HG02571 (cell line): ENCODE results near the gene STC2.
A peak's percentile ranks its signal among the peaks of the same experiment; 100 is the strongest.
"Not testable (repeated sequence)": the region's sequence is repeated elsewhere in the genome, so short reads cannot be mapped to it uniquely, and the experiment has no call there.

Experiments
- ATAC-seq: cut with Tn5 transposase; IDR thresholded peaks from one replicate; pipeline ENCODE4 v1.9.1; 2021; ENCODE audit warnings: mild to moderate bottlenecking, moderate library complexity; ENCODE audit not compliant: unreplicated experiment

The STC2 gene, protein sequence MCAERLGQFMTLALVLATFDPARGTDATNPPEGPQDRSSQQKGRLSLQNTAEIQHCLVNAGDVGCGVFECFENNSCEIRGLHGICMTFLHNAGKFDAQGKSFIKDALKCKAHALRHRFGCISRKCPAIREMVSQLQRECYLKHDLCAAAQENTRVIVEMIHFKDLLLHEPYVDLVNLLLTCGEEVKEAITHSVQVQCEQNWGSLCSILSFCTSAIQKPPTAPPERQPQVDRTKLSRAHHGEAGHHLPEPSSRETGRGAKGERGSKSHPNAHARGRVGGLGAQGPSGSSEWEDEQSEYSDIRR

DNA sequence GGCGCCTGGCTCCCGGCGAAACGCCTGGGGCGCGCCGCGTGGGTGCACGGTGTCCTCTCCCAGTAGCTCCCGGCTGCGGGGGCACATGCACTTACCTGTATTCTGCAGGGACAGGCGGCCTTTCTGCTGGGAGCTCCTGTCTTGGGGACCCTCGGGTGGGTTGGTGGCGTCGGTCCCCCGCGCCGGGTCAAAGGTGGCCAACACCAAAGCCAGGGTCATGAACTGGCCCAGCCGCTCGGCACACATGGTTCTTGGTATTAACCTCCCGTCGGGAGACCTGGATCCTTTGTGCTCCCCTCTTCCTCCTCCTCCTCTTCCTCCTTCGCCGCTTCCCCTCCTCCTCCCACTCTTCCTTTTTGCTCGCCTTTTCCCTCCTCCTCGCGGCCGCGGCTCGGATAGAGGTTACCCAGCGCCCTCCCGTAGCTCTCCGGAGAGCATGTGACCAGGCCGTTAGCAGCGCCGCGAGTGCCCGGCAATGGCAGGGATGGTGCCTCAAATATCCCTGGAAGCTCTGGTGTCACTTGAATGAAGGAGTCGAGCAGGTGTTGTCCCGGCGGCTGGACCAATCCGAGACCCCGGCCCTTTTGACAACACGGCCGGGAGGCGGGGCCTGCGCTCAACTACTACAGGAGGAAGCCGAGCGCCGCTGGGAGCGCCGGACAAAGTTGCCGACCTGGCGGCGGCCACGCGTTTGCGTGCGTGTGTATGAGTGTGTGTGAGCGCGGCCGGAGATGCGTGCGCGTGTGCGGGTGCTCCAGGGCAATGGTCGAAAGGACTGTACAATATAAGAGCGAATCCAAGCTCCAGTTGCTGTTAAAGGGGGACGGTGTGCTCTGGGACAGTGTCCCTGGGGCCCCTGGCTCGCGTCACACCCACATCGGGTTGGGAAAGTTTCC lies at the start of gene STC2:
Gene STC2 (minus strand): TSS at position 467 of the 896 bp plus-strand sequence. CDS start 221 bp downstream, at position 246.
- ATAC-seq: peak; percentile 46

DNA sequence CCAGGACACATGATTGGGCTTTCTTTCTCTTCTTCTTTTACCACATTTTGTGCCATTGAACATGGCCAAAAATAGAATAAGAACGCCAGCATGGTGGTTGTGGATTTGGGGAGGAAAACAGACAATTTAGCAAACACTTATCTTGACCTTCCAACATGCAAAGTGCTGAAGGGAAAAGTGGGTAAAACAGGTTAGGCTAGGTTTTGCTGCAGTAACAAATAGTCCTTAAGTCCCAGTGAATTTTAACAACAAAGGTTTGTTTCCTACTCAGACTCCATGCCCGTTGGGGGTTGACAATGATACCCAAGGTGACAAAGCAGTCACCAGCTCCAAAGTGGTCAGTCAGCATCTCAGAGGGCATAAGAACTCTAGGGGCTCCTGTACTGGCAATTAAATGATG lies 43.2 kb upstream of the STC2 start:
- no peak for ATAC-seq

DNA sequence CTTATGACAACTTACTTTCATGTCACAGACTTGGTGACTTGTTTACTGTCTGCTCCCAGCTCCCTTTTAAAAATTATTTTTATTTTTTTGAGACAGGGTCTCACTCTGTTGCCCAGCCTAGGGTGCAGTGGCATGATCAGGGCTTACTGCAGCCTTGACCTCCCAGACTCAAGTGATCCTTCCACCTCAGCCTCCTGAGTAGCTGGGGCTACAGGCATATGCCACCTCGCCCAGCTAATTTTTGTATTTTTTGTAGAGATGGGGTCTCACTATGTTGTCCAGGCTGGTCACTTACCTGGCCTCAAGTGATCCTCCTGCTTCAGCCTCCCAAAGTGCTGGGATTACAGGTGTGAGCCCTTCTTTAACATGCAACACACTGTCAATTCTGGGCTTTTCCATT lies 35.2 kb upstream of the STC2 start:
- ATAC-seq: not testable (repeated sequence)

DNA sequence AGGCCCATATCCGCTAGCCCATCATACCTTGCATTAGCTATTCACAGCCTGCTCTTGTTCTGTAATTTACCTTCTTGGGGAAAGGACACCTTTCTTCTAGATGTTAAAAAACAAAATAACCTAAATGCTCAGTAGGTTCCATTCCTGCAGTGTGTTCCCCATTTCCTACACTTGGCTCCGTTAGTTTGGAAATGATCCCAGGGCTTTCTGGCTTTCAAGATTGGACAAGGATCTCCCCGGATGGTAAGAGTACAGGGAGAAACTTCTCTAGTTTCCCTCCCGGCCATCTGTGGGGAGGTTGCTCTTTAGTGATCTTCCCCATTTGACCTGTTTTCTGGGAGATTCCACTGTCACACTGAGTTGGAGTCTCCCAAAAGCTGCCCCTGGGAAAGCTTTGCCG lies 27.3 kb upstream of the STC2 start:
- ATAC-seq: no peak

DNA sequence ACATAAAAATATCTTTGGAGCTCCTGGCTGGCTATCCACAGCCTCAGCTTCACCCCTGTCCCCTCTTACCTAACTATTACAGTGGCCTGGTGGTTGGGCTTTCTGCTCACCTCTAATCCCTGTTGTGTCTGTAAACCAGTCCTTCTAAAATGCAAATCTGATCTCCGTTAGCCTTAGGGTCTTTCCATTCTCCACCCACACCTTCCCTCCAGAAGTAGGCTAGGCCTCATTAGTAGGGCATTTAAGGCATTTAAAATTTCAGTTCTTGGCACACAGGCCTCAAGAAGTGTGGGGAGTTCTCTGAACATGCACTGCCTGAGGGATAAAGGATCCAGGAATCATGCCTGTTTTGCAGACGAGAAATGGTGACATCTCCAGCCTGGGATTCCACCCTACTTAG lies 26.4 kb upstream of the STC2 start:
- no peak for ATAC-seq

DNA sequence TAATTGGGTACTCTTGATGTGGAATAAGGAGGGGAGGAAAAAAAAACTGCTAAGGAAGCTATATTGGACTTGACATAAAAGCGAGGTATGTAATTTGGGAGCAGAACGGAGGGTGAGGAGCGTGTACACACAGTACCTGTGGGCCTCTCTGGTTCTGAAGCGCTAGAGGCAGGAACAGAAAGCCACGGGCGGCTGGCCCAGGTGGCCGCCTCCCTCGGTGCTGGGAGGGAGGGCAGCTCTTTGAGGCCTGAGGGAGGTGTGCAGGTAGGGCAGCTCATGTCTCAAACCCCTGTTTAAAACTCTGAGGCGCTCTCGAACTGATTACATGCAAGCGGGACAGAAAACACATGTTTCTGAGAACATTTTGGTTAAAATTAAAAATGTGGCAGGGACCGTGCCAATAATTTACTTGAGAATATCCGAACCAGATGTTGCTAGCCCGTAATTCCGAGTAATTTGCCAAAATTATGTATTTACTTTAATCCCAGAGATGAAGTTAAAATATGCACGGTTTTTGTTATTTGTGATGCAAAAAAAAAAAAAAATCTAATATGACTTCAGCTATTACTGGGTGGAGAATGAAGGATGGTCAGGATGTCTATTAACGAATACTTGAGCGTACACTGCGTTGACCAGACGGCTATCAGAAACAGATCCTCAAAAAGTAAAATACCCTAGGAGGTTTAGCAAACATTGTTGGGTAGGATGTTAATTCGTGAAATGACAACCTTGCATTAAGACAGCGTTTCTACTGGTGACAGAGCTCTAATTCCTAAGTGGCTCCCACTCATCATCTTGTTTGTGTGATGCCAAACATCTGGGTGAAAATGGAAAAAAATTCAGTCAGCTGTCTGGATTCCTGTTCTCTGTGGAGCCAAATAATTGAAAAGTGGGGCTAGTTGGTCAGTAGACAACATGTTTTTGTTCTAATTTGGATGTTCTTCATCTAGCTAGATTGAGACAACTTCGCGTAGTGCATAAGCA lies 24.4 kb upstream of the STC2 start:
- ATAC-seq: no peak

DNA sequence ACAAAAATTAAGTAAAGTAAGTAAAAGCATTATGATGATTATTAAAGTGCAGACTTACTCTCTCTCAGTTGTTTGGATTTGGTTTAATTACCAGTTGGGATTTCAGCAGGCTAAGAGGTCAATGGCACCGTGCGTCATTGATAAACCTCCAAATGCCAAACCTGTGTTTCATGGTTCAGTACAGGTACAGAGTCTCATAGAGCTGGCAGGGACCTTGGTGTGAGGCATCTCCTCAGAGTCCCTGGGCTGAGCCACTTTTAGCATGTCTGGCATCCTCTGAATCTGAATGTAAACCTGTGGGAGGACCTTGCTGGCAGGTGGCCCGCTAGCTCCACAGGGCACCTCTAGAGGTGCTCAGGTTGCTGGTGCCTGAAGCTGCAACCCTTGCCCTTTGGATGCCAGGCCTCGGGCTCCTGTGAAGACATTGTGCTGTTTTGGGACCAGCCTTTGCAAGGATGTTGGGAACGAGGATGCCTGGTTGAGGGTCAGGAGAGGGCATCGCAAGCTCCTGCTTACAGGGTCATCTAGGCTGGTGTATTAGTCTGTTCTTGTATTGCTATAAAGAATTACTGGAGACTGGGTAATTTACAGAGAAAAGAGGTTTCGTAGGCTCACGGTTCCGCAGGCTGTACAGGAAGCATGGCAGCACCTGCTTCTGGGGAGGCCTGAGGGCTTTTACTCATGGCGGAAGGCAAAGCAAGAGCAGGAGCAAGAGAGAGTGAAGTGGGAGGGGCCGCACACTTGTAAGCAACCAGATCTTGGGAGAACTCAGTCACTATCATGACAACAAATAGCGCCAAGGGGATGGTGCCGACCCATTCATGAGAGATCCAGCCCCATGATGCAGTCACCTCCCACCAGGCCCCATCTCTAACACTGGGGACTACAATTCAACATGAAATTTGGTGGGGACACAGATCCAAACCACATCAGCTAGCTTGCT lies 14.9 kb upstream of the STC2 start:
- no peak for ATAC-seq

DNA sequence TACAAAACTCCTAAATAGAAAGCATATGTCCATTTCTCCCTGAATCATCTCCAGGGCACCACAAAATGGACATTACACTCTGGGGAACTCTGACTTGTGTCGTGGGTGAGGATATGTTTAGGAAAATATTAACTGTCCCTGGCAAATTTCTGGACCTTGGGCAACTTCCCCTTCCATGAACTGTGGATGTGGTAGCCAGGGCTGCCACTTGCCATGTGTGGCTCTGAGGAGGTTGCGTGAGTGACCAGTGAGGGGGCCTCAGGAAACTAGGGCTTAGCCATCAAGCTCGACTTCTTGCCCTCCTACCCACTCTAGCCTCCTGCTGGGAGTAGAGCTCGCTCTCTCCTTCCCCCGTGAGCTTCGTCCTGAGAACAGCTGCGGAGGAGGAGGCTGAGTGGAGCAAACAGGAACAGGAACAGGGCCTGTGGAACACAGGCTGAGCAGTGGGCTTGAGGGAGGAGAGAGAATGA lies 13.8 kb upstream of the STC2 start:
- ATAC-seq: no peak

DNA sequence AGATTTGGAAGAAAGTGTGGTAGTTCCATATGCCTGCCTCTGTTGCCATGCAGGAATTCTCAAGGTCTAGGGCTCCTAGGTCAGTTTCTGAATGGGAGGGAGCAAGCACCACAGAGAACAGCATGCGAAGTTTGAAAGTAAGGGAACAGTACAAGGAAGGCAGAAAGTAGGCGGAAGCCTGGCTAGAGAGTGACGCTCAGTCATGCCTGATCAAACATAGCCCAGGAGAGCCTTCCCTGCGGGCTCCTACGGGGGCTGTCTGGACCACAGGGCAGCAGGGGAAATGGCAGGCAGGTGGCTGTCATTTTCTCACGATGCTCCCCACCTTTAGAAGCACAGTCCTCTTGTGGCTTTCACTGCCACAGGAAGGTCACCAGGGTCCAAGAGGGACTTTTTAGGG lies 12.8 kb upstream of the STC2 start:
- ATAC-seq: no peak

DNA sequence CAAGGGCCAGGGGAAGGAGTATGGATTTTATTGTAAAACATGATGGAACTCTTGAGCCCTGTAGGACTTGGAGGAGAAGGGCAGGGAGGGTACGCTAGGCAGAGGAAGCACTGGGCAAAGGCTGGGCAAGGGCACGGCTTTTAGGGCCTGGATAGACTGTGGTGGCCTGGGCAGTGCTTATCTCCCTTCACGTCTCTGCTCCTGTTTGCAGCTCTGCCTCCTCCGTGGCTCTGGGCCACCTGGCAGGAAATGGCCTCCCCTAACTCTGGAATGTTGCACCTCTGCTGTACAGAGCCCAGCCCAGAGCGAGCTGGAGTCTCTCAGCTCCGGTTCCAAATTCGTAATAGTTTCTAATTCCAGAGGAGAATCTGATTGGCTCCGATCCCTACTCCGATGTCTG lies 12.2 kb upstream of the STC2 start:
- no peak for ATAC-seq

DNA sequence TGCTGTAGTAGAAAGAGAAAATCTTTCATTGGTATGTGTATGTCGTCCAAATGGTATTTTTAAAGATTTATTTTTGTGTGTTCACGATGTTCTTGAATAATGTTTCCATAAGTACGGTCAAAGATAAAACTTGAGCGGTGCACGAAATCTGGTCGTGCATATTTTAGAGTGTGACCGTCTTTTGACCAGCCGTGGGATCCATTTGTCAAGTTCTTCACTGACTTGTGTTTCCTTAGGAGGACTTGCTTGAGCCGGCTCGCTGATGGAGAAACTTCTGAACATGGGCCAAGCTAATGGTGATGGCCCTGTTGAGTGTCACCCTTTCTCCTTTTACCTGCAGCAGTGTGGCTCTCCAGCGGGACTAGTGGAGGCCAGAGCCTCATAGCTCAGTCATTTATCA lies 11.1 kb upstream of the STC2 start:
- ATAC-seq: no peak

DNA sequence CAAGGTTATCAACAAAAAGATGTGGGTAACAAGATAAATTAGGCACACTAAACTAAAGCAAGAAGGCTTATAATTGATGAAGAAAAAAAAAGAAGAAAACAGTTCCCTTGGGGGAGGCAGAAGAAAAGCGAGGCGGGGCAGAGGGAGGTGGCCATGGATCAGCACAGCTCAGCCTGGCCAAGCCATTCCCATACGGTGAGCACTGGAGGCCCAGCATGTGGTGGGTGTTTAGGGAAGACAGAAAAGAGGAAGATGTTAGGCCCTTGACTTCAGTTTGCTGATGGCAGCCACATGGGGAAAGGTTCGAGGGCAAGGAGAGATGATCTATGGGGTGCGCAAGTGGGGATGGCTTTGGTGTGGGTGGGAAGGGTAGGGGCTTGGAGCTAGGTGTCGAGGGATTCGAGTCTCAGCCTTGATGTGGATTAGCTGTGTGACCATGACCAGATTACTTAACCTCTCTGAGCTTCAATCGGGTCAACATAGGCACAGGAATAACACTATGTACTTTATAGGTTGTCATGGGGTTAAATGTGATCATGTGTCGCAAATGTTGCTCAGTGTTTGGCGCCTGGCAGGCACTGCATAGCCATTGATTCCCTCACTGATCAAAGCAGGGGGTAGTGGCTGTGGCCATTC lies 10.3 kb upstream of the STC2 start:
- ATAC-seq: no peak

DNA sequence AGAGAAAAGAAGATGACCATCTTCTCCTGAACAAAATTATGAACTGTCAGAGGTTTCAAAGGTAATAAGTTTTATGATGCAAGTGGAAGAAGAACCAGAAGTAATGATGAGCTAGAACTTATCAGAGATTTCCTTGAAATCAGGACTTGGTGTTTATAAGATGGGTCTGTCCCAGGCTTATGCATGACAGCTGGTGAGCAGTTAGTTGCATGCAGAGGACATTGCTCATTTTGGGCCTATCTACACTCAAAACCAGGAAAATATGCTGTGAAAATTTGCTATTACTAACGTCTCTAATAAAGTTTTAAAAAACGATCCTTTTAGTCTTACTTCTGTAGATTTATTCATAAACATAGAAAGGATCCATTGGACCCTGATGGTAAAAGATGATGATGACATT lies 6.6 kb upstream of the STC2 start:
- no peak for ATAC-seq

DNA sequence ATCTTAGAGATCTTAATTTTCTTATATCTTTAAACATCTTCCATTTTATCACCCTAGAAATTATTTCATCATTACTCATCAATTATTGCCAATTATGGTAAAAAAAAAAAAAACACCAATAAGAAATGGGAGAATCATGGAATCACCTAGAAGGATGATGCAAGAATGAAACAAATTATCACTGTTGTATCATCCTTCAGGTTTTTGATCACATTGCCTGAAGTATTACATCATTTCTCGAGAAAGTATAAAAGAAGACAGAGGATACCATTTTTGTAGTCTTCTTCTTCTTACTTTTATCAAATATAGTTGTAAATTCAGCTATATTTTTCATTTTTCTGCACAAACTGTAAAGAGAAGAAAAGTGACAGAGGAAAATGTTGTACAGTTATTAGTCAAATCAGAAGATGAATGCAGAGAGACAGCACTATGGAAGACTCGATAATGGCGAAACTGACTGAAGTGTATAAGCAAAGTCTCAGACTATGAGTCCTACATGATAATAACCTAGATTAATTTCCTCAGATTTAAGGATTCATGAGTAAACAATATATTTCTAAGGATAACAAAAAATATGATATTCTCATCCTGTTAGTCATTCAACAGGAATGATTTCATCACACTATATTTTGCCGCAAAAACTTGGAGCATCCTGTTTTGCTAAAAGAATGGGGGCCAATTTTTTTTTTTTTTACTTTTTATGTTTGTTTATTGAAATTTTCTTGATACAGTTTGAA lies 5.9 kb upstream of the STC2 start:
- no peak for ATAC-seq

DNA sequence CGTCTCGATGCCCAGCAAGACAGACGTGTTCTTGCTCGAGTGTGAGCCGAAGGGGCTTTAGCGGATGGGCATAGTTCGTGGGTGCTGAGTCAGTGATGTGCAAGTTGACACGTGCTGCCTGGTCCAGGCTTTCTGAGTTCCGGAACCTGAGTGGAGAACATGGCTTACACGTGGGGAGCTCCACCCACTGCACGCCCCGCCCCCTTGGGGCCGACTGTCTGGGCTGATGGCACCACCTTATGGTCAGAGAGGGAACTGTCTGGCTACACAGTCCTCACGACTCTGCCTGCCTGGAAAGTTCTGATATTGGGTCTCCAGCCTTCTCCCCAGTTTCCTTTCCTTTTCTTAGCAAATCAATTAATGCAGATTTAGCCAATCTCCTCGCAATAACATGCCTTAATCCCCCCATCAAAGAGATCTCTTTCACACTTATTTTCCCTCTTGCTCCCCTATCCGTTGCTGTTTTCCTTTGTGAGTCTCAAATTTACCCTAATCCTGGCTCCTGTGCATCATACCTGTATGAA lies 3.8 kb upstream of the STC2 start:
- ATAC-seq: peak; percentile 56

DNA sequence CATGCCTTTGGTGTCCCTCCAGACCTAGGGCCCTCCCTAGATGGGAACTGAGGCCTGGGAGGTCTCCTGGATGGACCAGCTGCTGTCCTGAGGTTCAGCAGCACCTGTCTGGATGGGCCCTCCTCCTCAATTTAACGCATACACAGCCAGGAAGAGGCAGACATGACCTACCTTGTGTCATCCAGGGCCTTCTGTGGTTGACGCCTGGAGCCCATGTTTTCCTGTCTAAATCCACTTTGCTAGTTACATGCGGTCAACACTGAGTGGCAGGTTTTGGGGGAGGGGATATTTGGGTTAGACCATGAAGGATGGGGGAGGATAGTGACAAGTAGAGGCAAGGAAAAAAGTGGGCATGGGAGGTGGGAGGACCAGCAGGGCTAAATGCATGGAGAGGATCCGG lies 3.1 kb upstream of the STC2 start:
- no peak for ATAC-seq

DNA sequence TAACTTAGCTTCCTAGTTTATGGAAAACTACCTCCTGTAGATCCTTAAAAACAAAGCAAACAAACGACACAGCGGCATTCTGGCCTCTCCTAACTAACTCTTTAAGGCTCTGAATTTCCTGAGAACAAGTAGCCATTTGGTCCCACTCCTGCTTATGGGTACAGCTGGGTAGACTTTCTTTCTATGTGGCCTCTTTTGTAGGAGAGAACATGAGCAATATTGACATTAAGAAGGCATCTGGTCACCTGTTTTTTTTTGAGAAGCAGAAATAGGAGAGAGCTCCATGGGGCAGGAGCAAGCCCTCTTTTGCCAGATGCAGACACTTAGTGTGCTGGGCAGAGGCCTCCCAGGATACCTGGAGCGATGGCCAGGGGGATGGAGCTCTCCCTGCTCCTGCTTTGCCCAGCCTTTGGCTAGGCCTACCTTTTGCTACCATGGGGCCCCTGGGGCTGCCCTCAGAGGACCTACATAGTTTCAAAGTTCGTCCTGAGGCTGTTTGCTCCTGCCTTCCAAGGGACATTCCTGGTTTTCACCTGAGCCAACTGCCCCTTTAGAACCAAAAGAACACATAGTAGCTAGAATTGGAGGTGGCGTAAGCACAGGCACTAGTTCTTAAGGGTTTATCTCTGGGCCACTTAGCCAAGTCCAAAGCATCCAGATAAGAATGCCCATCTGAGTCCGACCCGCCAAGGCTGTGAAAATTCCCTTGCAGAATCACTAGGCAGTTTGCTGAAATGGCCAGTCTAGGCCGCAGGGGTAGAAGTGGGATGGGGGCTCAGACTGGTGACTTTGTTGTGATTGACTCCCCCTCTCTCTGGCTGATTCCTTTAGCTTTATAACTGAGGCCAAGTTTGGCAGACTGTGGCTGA lies 2.4 kb upstream of the STC2 start:
- no peak for ATAC-seq
